T1000 (cell line): Measurements from ENCODE around the gene CCDC86.
A peak's percentile ranks its signal among the peaks of the same experiment; 100 is the strongest.

Source experiments
- DNase-seq: peaks from one replicate; lab custom pipeline; 2025; ENCODE audit warnings: mixed read lengths; lab: John Stamatoyannopoulos, UW

The CCDC86 gene

DNA sequence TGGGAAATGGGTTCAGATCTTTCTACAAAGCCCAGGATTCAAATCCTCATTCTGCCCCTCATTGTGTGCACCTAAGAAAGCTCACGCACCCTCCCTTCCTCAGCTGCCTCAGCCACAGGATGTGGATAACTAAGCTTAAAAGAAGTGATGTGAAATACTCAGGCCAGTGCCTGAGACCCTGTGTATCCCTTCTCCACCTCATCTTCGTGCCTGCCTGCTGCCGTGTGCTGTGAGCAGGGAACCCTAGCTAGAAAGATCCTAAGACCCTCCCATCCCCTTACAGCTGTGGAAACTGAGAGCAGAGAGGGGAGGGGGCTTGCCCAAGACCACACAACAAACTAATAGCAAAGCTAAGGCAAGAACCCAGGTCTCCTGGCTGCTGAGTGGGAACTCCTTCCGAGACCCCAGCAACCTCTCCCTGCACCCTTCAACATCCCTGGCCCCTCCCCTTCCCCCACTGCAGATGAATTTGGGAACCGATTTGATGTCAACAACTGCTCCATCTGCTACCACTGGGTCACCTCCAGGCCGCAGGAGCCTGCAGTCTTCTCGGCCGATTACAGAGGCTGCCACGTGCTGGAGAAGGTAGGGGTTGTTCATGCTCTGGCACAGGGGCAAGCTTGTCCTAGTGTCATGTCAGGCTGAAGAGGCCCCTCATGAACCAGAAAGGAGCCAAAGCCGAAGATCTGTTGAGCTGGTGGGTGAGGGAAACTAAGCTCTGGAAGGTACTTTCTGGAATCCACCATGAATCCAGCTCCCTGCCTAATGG lies 27.0 kb downstream of the CCDC86 start:
- no peak for DNase-seq

DNA sequence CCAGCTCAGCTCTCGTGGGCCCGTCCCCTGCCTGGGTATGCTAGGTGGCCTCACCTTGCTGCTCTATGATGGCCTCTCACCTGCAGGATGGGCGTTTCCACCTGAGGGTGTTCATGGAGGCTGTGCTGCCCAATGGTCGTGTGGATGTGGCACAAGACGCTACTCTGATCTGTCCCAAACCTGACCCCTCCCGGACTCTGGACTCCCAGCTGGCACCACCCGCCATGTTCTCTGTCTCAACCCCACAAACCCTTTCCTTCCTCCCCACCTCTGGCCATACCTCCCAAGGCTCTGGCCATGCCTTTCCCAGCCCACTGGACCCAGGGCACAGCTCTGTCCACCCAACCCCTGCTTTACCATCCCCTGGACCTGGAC lies 27.5 kb downstream of the CCDC86 start:
- no peak for DNase-seq

DNA sequence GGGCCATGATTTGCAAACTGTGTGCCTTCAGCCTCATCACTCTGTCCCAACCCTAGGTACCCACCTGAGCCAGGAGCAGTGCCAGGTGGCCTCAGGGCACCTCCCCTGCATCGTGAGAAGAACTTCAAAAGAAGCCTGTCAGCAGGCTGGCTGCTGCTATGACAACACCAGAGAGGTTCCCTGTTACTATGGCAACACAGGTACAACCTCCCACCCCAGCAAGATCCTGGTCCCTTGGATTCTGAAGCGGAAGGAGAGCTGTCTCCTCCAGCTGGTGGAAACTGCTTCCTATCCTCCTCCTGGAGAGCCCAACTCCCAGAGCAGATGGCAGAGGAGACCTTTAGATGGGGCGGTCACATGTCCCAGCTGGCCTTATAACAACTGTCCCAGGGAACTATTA lies 28.4 kb downstream of the CCDC86 start:
- DNase-seq, result no peak

DNA sequence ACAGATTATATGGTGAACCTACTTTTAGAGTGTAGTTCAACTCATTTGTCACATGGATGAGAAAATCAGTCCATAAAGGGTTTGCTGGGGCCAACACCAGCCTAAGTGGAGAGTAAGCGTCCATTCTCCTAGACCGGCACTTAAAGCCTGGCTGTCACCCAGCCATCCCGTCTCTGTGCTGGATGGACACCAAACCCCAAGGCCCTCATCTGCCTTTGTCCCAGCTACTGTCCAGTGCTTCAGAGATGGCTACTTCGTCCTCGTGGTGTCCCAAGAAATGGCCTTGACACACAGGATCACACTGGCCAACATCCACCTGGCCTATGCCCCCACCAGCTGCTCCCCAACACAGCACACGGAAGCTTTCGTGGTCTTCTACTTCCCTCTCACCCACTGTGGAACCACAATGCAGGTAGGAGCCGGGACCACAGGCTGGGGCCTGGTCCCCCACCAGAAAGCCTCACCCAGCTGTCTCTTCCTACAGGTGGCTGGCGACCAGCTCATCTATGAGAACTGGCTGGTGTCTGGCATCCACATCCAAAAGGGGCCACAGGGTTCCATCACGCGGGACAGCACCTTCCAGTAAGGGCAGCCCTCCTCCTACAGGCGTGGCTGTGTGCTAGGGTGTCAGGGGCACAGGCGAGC lies 28.9 kb downstream of the CCDC86 start:
- DNase-seq, result no peak

DNA sequence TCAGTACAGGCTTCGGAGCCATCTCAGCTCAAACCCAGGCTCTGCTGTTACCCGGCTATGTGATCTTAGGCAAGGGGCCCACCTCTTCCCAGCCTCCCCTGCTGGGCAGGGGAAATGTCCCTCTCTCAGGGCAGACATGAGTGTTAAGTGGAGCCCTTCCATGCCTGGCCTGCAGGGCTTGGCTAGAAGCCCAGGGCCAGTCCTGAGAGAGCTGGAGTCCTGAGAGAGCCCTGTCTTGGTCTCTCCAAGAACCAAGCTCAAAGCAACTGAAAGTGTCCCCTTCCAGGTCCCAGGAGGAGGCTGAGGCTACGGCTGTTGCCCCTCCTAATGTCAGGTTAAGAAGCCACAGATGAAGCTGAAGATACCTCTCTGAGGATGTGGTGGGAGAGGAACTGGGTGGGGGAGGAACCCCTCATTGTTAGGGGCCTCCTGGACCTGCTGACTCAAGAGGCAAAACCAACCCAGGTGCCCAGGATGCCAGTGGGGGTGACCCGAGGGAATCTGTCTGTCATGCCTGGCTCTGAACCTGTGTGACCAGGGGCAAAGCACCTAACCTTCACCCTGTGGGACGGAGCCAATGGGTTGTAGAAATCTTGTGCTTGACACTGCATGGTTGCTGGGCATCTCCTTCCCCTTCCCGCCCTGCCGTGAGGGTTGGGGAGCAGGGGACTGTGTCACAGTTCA lies 29.6 kb downstream of the CCDC86 start:
- DNase-seq, result no peak

DNA sequence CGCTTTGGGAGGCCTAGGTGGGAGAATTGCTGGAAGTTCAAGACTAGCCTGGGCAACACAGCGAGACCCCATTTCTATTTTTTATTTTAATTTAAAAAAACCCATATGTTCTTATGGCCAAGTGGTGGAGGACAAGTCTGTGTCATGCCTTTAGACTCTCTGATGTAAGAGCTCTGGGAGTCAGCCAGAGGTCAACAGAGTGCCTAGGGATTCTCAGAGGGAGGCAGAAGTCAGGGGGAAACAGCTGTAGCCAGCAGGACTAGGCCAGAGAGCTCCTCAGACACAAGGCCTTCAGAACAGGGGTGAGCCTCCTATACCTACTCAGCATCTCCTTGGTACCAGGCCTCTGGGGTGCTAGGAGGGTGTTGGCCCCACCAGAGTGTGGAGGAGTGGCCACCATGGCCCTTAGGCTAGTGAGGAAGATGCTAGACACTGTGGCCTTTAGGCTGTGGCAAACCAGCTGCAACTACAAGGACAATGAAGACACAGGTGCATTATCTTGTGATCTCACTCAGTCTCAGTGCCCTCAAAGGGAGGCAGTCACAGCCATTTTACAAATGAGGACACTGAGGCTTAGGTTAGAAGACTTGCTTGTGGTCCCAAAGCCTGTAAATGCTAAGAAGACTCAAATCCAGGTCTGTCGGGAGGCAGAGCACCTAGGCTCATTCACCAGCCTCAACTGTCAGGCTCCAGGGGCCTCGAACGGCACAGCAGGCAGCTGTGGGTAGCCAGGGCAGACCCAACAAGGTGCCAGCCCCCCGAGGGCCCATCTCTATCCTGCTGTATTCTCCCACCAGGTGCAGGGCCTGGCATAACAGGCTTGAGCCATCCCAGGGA lies 30.4 kb downstream of the CCDC86 start:
- DNase-seq, result no peak

DNA sequence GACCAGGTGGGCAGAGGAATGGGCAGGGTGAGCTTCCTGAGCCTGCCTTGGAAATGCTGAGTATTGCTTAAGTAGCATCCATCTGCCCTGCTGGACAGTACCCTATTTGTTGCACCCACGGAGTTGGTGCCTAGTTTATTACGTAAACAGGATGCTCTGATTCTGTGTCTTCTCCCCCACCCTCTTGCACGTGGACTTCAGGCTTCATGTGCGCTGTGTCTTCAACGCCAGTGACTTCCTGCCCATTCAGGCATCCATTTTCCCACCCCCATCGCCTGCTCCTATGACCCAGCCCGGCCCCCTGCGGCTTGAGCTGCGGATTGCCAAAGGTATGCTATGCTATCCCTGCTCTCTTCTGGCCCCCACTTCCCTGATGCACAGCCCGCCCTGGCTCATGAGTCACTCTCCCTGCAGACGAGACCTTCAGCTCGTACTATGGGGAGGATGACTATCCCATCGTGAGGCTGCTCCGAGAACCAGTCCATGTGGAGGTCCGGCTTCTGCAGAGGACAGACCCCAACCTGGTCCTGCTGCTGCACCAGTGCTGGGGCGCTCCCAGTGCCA lies 31.1 kb downstream of the CCDC86 start:
- peak; percentile 83 for DNase-seq

DNA sequence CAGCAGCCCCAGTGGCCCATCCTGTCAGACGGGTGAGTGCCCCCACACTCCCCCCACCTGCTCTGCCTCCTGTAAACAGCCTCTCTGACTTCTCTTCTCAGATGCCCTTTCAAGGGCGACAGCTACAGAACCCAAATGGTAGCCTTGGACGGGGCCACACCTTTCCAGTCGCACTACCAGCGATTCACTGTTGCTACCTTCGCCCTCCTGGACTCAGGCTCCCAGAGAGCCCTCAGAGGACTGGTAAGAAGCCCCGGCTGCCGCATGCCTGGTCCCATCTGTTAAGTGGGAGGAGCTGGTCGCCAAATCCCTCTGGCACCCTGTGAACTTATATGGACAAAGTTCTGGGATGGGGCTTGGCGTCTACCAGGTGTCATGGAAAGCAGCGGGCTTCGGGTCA lies 31.6 kb downstream of the CCDC86 start:
- DNase-seq, result no peak

DNA sequence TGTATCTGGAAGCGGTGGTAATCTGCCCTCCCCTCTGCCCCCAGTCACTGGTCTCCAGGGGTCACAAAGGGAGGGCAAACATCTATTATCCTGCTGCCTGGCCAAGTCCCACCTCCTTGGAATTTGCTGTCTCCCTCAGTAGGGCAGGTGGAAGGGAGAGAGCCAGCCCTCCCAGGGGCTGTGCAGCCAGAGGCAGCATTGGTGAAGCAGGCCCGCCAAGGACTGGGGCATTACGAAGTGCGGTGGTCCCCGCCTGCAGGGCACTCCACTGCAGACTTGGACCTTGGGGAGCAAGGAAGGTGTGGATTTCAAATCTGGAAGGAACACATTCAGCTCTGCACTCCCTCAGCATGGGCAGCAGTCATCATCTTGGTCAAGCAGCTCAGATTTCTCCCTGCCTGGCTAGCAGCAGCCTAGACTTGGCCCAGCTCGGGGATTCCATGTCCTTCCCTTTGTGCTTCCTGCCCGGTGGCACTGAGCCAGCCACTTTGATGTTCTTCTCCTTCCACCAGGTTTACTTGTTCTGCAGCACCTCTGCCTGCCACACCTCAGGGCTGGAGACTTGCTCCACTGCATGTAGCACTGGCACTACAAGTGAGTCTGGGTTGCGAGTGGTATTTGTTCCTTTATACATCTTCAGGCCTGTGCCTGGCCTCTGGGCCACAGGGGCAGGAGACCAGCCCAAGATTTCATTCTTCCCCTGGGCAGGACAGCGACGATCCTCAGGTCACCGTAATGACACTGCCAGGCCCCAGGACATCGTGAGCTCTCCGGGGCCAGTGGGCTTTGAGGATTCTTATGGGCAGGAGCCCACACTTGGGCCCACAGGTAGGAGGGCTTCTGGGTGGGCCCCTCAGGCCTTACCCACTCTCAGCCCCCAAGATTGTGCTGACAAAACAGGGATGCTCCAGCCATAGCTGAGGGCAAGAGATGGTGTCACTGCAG lies 32.8 kb downstream of the CCDC86 start:
- DNase-seq, result no peak

DNA sequence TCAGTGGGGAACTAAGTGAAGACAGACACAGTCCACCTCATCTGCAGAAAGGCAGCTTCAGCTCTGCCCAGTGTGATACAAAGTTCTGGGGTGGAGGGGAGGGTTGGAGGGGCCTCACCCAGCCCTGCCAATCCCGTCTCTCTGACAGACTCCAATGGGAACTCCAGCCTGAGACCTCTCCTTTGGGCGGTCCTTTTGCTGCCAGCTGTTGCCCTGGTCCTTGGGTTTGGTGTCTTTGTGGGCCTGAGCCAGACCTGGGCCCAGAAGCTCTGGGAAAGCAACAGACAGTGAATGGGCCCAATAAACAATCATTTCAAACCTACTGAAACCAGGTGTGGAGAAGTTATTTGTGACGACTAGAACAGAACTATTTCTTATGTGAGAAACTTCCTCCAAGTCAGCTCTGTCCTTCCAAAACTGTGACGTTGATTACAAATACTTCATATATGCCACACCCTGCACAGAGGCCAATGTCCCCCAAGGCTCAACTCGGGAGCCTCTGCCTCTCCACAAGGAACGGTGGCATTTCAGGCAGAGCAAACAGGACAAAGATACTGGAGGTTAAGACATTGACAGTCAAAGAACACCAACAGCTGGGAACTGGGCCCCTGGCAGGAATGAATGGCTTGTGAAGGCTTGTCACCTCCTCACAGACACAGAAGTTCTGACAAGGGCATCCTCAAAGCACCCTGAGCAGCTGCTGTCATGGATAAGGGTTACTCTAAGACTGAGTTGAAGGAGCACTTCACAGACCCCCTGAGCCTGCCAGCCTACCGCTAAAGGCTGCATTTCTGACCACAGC lies 33.7 kb downstream of the CCDC86 start:
- DNase-seq, result no peak

DNA sequence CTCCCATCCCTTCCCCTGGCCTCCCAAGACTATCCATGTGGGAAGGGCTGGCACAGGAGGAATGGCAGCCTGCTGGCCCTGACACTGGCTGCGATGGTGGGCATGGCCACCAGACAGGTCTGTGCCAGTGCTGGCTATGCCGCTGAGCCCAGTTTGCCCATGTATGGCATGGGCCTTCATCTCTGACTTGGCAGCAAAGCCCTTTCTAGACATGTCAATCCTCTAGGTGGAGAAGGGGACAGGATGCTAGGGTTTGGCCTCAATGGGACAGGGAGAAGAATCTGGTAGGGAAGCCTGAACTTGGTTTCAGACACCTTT lies 34.2 kb downstream of the CCDC86 start:
- no peak for DNase-seq

DNA sequence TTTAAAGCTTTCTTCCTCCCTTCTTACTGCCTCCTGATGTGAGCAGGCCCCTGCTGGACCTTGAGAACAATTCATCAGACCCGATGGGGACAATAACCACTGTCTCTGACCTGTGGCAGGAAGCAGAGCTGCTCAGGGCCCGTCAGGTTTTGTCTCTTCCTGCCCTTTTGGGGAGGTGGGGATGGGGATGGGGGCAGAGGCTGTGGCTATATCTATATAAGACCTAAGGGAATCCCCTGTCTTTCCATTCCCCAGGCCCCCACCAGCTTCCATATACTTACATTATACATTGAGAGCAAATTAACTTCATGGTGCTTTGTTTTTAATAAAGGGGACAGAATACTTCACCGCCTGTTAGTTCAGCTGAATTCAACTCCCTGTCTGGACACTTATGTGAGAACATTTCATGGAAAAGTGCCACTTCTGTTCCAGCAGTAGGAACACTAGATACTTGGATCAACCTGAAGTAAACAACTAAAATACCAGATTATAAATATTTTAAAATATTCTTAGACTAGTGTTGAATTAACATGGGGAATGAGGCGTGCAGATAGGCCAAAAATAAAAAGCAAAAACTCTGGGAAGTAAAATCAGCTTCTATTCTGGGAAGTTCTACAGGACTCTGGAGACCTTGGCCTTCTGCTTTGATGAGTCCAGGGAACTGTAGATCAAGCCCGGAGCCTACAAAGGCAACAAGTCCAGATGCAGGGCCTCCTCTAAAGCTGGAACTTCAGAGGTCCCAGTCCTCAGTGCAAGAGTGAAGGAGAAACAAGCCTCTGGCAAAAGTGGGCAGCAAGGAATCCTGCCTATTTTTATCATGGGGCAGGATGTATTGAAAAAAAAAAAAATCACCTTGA lies 36.6 kb downstream of the CCDC86 start:
- DNase-seq, result no peak

DNA sequence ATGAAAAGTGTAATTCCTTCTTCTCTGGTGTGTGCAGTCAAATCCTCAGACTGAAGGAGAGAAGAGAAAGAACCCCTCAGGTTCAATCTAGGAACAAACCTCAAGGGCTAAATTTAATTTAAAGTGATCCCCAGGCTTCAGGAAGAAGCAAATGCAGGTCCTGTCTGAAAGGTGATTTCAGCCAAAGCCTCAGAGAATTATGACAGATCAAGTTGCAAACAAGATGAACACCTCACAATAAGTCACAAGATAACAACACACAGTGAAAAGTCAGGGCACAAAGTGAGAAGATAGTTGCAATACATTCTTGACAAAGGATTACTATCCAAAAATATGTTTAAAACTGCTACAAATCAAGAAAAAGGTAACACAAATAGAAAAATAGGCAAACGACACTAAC lies 37.2 kb downstream of the CCDC86 start:
- no peak for DNase-seq

DNA sequence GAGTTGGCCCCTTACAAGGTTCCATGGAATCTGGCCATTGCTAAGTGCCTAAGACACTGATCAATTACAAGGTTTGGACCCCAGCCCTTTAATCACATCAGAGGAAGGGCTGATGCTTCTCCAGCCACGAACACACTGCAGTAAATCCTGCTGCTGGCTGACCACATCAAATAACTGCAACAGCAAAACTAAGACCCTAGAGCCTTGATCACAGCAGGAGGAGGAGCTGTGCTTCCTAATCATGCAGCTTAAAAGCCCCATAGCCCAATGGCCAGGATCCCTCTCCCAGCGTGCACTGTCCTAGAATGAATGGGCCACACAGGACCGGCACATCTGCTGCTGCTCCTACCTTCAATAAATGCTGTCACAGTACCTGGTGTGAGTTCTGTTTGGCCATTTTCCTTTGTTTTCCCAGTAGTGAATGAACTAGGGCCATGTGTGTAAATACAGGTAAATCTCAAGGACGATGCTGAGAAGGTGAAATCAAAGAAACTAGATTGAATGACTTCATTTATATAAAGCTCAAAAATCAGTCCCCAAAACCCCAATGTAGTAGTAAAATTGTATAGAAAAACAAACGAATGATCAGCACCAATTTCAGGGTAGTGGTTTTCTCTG lies 38.2 kb downstream of the CCDC86 start:
- DNase-seq, result no peak

DNA sequence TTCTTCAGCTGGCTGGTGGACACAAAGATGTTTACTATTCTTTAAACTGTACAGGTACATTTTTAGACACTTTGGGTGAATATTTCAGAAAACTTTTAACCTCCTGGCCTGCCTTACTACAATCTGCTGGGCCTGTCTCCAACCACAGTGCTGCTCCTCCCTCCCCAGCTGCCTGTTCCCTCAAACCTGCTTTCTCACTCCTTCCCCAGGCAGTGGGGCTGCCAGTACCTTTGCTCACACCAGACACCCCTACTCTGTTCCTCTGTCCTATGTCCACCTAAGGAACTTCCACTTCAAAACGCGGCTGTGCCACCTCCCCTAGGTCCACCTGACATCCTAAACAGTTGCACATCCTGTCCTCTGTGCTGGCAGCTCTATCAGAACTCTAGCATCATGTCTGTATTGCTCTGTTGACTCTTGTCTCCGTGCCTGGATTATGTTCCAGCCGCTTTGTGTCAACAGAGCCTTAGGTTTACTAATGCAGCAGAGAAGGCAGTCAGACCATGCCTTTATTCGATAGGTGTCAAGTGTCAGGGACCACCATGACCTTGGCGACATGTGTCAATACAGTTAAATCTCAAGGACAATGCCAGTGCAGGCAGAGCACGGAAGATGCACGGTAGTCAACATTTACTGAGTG lies 38.9 kb downstream of the CCDC86 start:
- DNase-seq, result no peak

DNA sequence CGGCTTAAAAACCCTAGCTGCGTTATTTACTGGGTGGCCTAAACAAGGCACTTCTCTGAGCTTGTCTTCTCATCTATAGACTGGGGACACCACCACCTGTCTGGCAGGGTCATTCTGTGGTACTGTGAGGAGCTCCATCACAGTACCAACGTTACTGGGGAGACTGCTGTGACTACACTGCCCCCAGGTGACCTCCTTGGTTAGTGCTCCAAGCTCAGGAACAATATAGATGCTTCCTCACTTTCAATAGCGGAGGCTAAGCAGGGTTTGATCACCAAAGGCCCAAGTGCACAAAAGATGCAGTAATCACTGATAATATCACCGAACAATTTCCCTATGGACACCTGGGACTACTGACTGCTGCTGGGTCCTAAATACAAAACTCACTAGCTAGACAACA lies 45.6 kb downstream of the CCDC86 start:
- no peak for DNase-seq

DNA sequence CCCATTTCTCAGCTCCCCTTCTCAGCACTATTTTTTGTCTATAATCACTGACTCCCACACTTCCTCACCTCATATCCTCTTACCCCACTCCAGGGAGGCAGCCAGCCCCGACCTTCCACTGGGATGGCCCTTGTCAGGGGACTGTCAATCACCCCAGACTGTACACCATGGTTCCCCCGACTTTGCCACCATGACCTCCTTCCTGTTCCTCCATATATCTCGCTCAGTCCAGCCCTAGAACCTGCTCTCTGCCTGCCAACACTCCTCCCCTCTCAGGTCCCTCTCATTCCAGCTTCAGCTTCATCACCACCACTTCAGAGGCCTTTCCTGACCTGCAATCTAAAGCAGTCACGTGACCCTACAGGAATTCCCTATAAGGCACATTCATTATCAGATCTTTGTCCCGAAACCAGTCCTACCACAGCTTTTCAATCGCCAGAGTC lies 48.0 kb downstream of the CCDC86 start:
- DNase-seq, result no peak

DNA sequence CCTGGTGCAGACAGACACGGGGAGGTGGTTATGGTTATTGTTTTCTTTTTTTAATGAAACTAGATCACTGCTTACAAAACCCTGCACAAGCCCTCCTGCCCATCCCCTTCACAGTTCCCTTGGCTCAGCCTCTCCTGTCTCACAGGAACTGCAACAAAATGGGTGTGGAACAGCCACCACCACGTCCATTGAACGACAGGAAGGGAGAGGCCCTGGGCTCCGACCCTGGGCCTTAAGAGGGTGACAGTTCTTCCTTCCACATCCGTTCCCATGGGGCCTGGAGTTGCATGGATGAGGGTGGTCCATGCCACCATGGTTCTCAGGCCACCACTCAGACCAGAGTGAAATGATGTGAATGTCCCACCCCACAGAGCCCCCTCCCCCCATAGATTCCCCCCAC lies 48.8 kb downstream of the CCDC86 start:
- DNase-seq, result no peak
